Measurements from ENCODE around the gene EYS.

The EYS gene

GRCh38 chr6:64838726-64839125 is 868.3 kb downstream of the EYS start:
- DNase-seq (ENCODE audit: low read depth in 2 of 2), result no peak

DNA sequence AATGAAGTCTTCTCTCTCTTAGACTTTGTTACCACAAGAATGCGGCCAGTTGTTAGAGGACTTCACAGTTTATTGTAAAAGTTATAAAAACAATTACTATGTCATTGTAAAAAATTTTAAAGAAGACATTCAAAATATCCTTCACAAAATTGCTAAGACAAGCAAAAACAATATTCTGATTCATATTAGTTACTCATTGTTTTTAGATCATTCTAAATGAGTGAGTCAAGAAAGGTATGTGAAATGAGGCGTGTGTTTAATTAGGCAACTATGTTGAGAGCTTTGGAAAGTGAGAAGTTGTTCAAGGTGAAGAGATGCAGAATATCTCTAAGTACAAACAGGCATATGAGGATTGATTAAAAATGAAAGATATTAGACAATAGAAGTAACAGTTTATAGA is 875.3 kb downstream of the EYS start:
- no peak for DNase-seq (ENCODE audit: low read depth in 2 of 2)

DNA sequence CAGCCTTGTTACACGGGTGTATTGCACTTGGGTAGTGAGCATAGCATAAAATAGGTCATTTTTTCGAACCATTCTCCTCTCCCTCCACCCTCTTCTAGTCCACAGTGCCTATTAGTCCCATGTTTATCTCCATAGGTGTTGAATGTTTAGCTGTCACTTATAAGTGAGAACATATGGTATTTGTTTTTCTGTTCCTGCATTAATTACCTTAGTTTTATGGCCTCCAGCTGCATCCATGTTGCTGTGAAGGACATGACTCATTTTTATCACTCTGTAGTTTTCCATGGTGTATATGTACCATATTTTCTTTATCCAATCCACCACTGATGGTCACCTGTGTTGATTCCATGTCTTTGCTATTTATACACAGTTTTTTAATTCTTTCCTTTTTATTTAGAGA is 889.5 kb downstream of the EYS start:
- DNase-seq (ENCODE audit: low read depth in 2 of 2), result no peak

- no peak for DNase-seq (ENCODE audit: low read depth in 2 of 2)
Measured at GRCh38 chr6:64815718-64816117, 891.3 kb downstream of the EYS start.

- no peak for DNase-seq (ENCODE audit: low read depth in 2 of 2)
Measured at GRCh38 chr6:64812138-64812537, 894.9 kb downstream of the EYS start.

- no peak for DNase-seq (ENCODE audit: low read depth in 2 of 2)
Measured at GRCh38 chr6:64811119-64811518, 895.9 kb downstream of the EYS start.

DNA sequence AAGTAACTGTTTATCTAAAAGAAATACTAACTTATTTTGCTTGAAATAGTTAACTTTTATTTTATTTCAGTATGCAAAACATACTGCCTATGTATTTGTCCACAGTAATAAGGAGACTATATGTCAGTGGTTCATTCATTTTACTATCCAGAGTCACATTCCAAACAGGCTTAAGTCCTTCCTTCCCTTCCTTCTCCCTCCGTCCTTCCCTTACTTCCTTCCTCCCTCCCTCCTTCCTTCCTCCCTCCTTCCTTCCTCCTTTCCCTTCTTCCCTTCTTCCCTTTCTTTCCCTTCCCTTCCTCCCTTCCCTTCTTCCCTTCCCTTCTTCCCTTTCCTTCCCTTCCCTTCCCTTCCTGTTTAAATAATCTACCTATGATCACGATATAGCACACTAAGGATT is 899.2 kb downstream of the EYS start:
- DNase-seq (ENCODE audit: low read depth in 2 of 2), result no peak

GRCh38 chr6:64803470-64804166 is 903.4 kb downstream of the EYS start:
- no peak for DNase-seq (ENCODE audit: low read depth in 2 of 2)

GRCh38 chr6:64792534-64792933 is 914.5 kb downstream of the EYS start:
- DNase-seq (ENCODE audit: low read depth in 2 of 2), result no peak

DNA sequence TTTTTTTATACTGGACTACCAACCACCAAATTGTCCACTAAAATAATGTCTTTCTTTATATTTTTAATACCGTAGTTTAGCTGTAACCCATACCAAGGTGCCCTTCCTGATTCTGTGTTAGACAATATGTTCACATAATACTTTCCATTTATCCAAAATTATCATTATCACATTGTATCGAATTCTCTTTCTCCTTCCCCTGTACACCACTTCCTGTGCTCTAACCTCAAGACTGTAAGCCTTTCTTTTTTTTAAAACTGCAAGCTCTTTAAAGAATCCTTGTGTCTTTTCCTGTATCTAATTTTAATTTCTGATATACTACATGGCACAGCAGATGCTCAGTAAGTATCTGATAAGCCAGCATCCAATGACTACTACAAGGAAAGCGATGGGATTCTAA is 917.5 kb downstream of the EYS start:
- no peak for DNase-seq (ENCODE audit: low read depth in 2 of 2)

DNA sequence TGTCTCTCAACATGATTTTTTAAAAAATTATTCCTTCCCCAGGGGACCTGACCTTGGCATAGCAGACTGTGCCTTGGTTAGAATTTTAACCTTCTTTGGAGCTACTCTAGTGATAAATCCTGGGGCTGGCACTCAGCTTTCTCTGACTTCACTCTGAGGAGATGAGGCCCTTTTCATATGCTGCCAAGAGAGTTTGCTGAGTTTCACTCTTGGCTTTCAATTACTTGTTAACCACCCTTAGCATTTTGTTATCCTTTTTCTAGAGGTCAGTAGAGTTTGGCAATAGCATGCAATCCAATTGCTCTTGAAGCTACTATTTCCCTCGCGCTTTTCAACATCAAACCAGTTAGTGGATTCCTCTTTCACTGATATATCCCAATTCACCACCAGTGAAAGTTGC is 920.3 kb downstream of the EYS start:
- DNase-seq (ENCODE audit: low read depth in 2 of 2), result no peak

- no peak for DNase-seq (ENCODE audit: low read depth in 2 of 2)
Measured at GRCh38 chr6:64782877-64783276, 924.1 kb downstream of the EYS start.

GRCh38 chr6:64777941-64778785 is 928.9 kb downstream of the EYS start:
- no peak for DNase-seq (ENCODE audit: low read depth in 2 of 2)

GRCh38 chr6:64776359-64776758 is 930.7 kb downstream of the EYS start:
- no peak for DNase-seq (ENCODE audit: low read depth in 2 of 2)

GRCh38 chr6:64774881-64775280 is 932.1 kb downstream of the EYS start:
- no peak for DNase-seq (ENCODE audit: low read depth in 2 of 2)

GRCh38 chr6:64750910-64751309 is 956.1 kb downstream of the EYS start:
- no peak for DNase-seq (ENCODE audit: low read depth in 2 of 2)

GRCh38 chr6:64737418-64737817 is 969.6 kb downstream of the EYS start:
- no peak for DNase-seq (ENCODE audit: low read depth in 2 of 2)

DNA sequence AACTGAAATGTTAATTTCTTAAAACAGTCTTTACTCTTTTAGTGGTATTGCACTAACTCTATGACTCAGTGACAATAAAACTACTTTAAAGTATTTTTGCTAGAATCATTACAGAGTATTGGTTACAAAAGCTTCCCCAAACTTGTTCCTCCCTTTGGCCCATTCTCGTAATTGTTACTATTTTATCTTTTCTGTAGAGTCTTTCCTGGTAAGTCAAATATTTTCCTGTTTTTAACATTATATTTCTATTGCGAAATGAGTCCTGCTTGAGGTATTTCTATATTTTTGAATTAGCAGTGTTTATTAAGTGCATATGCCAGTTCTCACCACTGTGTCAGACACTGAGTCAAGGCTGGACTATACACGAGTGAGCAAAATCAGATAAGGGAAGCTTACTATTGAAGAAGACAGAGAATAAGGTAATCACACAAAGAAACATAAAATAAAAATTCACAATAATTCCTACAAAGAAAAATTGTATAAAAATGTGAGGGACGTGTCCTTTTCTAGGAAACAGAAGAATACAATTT is 970.5 kb downstream of the EYS start:
- DNase-seq (ENCODE audit: low read depth in 2 of 2), result no peak

- DNase-seq (ENCODE audit: low read depth in 2 of 2), result no peak
Measured at GRCh38 chr6:64733433-64733832, 973.6 kb downstream of the EYS start.

GRCh38 chr6:64732888-64733287 is 974.1 kb downstream of the EYS start:
- DNase-seq (ENCODE audit: low read depth in 2 of 2), result no peak

DNA sequence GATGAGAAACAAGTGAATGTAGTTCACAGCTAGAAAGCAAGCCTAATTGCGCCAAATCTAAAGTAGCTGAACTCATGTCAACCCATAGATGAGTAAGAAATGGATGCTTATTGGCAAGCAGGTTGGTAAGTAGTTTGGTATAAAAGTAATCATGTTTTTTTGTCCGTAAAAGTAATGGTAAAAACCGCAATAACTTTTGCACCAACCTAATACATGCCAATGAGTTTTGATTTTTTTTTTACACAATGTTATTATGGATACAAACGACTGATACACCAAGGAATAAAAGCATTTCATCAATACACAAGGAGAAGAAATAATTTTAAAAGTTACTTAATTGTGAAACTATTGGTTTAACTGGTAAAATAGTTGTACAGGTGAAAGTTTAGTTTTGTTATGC is 977.5 kb downstream of the EYS start:
- no peak for DNase-seq (ENCODE audit: low read depth in 2 of 2)

- DNase-seq (ENCODE audit: low read depth in 2 of 2), result no peak
Measured at GRCh38 chr6:64727075-64727474, 980.0 kb downstream of the EYS start.

GRCh38 chr6:64724091-64724490 is 982.9 kb downstream of the EYS start:
- no peak for DNase-seq (ENCODE audit: low read depth in 2 of 2)

Data from stimulated activated CD8-positive, alpha-beta memory T cell treated with anti-CD3 and anti-CD28 coated beads, Interleukin-2, amount 100 ng/mL, for 48 hours (primary cell).